ENCODE measurements around the gene CCDC15. TPM values are rescaled to one million over a fixed set of nuclear protein-coding genes. Genes with fewer than 3 reads are reported as not detected.
A peak's percentile ranks its signal among the peaks of the same experiment; 100 is the strongest.

CCDC15 gene
- total and polyA plus RNA-seq, 2 of the 13 experiments (the other 11 are each of a cell fraction or from before 2014, with no cell fraction given), result 2.2 to 4.6 TPM

- 0 out of 2 replicates have a peak, but pooled peaks have one; percentile 14 for TF ChIP-seq HOMEZ (CRISPR knock-in tag; IDR thresholded peaks at IDR 0.05; ENCODE audit: low read depth)
- no peak for TF ChIP-seq SOX13 (IDR thresholded peaks at IDR 0.05)
- TF ChIP-seq SOX13 (CRISPR knock-in tag; conservative IDR thresholded peaks at IDR 0.05 in 1 of 2, IDR thresholded peaks at IDR 0.05 in 1 of 2), result peak in 1 of 2 experiments; percentile 29; a peak in 1 of 4 replicates
- TF ChIP-seq ZNF770 (CRISPR knock-in tag; IDR thresholded peaks at IDR 0.05), result no peak
- peak; percentile 15; the same call in 1 of the 2 replicates for TF ChIP-seq CEBPG (CRISPR knock-in tag; IDR thresholded peaks at IDR 0.05)
- peak; percentile 78; the same call in 1 of the 2 replicates for TF ChIP-seq ZNF691 (CRISPR knock-in tag; IDR thresholded peaks at IDR 0.05; ENCODE audit: borderline replicate concordance, low read depth)
- no peak for TF ChIP-seq UBTF (CRISPR knock-in tag; IDR thresholded peaks at IDR 0.05)
- peak; percentile 39; the same call in 1 of the 2 replicates for TF ChIP-seq HIC2 (CRISPR knock-in tag; IDR thresholded peaks at IDR 0.05; ENCODE audit: low read depth)
- TF ChIP-seq ZSCAN12 (CRISPR knock-in tag; IDR thresholded peaks at IDR 0.05), result no peak
Measured at GRCh38 chr11:124935548-124936514, 18.2 kb upstream of the CCDC15 start, which contains the start of gene HEPACAM (continued).

All from HepG2 (cell line).